Measurements from ENCODE around the gene RHOG. TPM values are rescaled to one million over a fixed set of nuclear protein-coding genes. Genes with fewer than 3 reads are reported as not detected.
"Not testable (repeated sequence)": the region's sequence is repeated elsewhere in the genome, so short reads cannot be mapped to it uniquely, and the experiment has no call there.

The RHOG gene
- total and polyA plus RNA-seq, 2 donors: 35.1 to 77.3 TPM

DNA sequence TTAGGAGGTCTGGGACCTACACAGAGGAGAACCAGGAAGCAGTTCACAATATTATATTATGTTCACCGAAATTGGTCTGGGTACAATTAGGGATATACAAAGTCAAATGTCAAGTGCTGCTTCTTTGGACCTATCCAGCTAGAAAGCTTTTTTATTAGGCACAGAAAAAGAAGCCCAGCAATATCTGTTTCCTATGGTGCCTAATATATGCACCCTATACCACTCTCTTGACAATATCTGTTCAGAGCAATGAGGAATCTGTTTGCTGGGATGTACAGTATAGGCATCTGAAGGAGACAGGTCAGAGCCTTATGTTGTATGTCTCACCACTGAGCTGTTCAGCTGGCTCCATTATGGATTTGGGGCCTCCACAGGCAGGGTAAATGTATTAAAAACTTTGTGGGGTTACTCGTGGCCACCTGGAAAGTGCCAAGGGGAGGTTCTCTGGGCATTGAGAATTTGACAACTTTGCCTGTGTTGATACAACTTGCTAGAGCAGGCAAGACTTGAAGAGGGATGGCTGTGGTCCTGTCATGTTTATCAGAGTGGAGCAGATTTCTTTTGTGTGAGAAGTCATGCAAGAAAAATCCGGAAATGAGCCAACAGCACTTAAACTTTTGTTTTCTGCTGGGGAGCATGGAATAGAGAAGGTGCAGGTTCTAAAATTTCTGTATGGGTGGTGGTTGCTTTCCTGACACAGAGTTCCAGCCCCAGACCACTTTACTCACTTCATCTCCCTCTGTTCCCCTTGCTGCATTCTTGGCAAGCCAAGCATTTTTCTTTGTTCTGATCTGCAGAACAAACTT is 24.8 kb upstream of the RHOG start:
- 37% methylated on average over 3 of the region's 3 CpGs for WGBS
- Histone ChIP-seq H3K4me3 (ENCODE audit: low read length in 2 of 2) (no peak overlapping the region), H3K36me3 (ENCODE audit: control insufficient read depth in 2 of 2, insufficient read depth in 2 of 2, low read length in 1 of 2) (peaks cover 0 to 3% of the 10 kb centered on the region in 2 donors), H3K9me3 (ENCODE audit: control insufficient read depth in 2 of 2, insufficient read depth in 1 of 2, low read length in 1 of 2) (no peaks in the 10 kb centered on the region), H3K27ac (ENCODE audit: low read depth in 1 of 2, low read length in 1 of 2) (peak overlapping the region; percentile 76 to 83), H3K27me3 (ENCODE audit: control insufficient read depth in 2 of 2, insufficient read depth in 1 of 2, low read length in 1 of 2) (no peaks in the 10 kb centered on the region), H3K4me1 (ENCODE audit: control insufficient read depth in 2 of 2, insufficient read depth in 2 of 2, low read length in 2 of 2) (peaks cover 37 to 73% of the 10 kb centered on the region in 2 donors)
- peak in 1 of 9 donors; percentile 68 for DNase-seq (ENCODE audit: low read depth in 6 of 9, low spot score in 9 of 9)

DNA sequence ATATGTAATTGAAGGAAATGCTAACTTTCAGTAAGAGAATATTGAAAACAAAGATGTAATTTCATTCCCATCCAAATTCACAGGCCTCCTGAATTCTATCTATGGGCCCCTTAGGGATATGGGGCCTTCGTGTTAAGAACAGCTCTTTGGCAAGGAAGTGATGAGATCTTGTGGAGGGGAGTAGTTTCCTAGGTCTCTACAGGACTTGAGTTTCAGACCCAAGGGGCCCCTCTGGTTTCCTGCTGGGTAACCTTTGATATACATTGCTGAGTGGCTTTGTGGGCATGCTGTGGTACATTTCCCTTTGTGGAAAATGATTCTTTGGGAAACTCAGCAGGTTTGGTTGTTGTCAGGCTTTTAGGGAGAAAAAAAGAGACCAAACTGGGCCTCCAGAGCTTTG is 20.9 kb upstream of the RHOG start:
- DNase-seq (ENCODE audit: low read depth in 6 of 9, low spot score in 9 of 9): peak in 2 of 9 donors; percentile 52 to 71
- Histone ChIP-seq H3K9me3 (ENCODE audit: control insufficient read depth in 2 of 2, insufficient read depth in 1 of 2, low read length in 1 of 2) (no peaks in the 10 kb centered on the region), H3K4me1 (ENCODE audit: control insufficient read depth in 2 of 2, insufficient read depth in 2 of 2, low read length in 2 of 2) (peaks cover 41 to 88% of the 10 kb centered on the region in 2 donors), H3K36me3 (ENCODE audit: control insufficient read depth in 2 of 2, insufficient read depth in 2 of 2, low read length in 1 of 2) (peaks cover 0 to 3% of the 10 kb centered on the region in 2 donors), H3K27me3 (ENCODE audit: control insufficient read depth in 2 of 2, insufficient read depth in 1 of 2, low read length in 1 of 2) (no peaks in the 10 kb centered on the region), H3K4me3 (ENCODE audit: low read length in 2 of 2) (peak overlapping the region in 1 of 2 donors; percentile 0), H3K27ac (ENCODE audit: low read depth in 1 of 2, low read length in 1 of 2) (peak overlapping the region in 1 of 2 donors; percentile 79)
- WGBS: 4% methylated on average over 1 of the region's 1 CpG

DNA sequence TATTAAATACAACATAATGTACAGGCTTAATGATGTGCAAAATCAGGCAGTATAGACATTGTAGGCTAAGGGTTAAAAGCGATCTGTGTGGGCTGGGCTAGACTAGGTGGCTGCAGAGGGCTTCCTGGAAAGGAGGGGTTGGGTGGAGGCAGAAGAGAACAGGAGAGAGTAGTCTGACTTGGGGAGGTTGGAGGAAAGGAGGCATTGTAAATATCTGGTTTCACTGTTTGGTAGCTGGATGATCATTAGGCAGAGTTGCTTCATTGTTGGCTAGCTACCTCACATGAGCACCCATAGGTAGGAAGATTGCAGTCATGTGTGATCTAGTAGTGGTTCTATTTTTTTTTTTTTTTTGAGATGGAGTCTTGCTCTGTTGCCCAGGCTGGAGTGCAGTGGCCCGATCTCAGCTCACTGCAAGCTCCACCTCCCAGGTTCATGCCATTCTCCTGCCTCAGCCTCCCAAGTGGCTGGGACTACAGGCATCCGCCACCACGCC is 20.2 kb upstream of the RHOG start:
- H3K4me1 ChIP-seq (ENCODE audit: control insufficient read depth in 2 of 2, insufficient read depth in 2 of 2, low read length in 2 of 2): peaks cover 41 to 86% of the 10 kb centered on the region in 2 donors
- WGBS: 57% methylated on average over 4 of the region's 4 CpGs
- not testable (repeated sequence) for H3K27me3 ChIP-seq (ENCODE audit: control insufficient read depth in 2 of 2, insufficient read depth in 1 of 2, low read length in 1 of 2); H3K36me3 ChIP-seq (ENCODE audit: control insufficient read depth in 2 of 2, insufficient read depth in 2 of 2, low read length in 1 of 2); H3K9me3 ChIP-seq (ENCODE audit: control insufficient read depth in 2 of 2, insufficient read depth in 1 of 2, low read length in 1 of 2)
- H3K27ac ChIP-seq (ENCODE audit: low read depth in 1 of 2, low read length in 1 of 2): peak overlapping the region; percentile 33 to 74
- peak overlapping the region; percentile 4 to 40 for H3K4me3 ChIP-seq (ENCODE audit: low read length in 2 of 2)
- DNase-seq (ENCODE audit: low read depth in 6 of 9, low spot score in 9 of 9): peak in 2 of 9 donors; percentile 60 to 75

DNA sequence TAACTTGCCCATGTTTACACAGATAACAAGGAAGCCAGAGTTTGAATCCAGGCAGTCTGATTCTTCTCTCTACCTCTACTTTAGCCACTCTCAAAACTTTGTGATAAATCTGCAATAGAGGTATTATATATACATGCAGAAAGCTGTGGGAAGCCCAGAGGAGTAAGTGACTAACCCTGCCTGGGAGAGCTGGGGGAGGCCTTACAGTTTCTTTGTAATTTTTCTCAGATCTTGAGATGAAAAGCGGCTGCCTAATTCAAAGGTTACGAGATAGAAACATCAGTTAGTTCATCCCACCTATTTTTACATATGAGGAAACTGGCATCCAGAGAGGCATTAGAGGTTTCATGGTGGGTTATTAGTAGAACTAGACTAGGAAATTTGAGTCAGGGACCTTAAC is 19.6 kb upstream of the RHOG start:
- Histone ChIP-seq H3K4me3 (ENCODE audit: low read length in 2 of 2) (peak overlapping the region; percentile 4 to 40), H3K9me3 (ENCODE audit: control insufficient read depth in 2 of 2, insufficient read depth in 1 of 2, low read length in 1 of 2) (no peaks in the 10 kb centered on the region), H3K4me1 (ENCODE audit: control insufficient read depth in 2 of 2, insufficient read depth in 2 of 2, low read length in 2 of 2) (peaks cover 35 to 80% of the 10 kb centered on the region in 2 donors), H3K27ac (ENCODE audit: low read depth in 1 of 2, low read length in 1 of 2) (peak overlapping the region in 1 of 2 donors; percentile 74), H3K36me3 (ENCODE audit: control insufficient read depth in 2 of 2, insufficient read depth in 2 of 2, low read length in 1 of 2) (peaks cover 0 to 3% of the 10 kb centered on the region in 2 donors), H3K27me3 (ENCODE audit: control insufficient read depth in 2 of 2, insufficient read depth in 1 of 2, low read length in 1 of 2) (no peaks in the 10 kb centered on the region)
- WGBS: 8% methylated on average over 2 of the region's 2 CpGs
- DNase-seq (ENCODE audit: low read depth in 6 of 9, low spot score in 9 of 9): peak in 1 of 9 donors; percentile 59

DNA sequence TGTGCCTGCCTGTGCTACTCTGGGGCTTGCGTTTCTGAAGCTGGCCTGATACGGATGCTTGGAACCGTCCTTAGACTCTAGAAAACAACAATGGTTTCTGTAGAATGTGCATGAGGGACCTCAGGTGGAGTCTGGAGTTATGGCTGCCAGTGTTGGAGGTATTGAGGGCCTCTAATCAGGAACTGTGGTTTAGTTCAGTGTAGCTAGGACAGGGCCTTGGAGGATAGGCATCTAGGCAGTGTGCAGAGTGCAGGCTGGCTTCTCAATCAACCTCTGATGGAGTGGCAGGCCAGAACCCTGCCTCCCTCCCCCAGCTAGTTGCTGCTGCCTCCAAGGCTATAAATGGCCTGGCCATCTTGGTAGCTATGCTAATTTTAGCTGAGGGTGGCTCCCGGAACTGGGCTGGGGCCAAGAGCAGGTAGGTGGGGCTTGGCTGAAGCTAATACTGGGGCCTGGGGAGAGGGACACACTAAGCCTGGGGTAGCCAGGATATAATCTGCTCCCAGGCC is 18.7 kb upstream of the RHOG start:
- Histone ChIP-seq H3K4me1 (ENCODE audit: control insufficient read depth in 2 of 2, insufficient read depth in 2 of 2, low read length in 2 of 2) (peaks cover 26 to 75% of the 10 kb centered on the region in 2 donors), H3K9me3 (ENCODE audit: control insufficient read depth in 2 of 2, insufficient read depth in 1 of 2, low read length in 1 of 2) (no peaks in the 10 kb centered on the region), H3K27me3 (ENCODE audit: control insufficient read depth in 2 of 2, insufficient read depth in 1 of 2, low read length in 1 of 2) (no peaks in the 10 kb centered on the region), H3K4me3 (ENCODE audit: low read length in 2 of 2) (peak overlapping the region; percentile 19 to 98), H3K27ac (ENCODE audit: low read depth in 1 of 2, low read length in 1 of 2) (peak overlapping the region; percentile 20 to 75), H3K36me3 (ENCODE audit: control insufficient read depth in 2 of 2, insufficient read depth in 2 of 2, low read length in 1 of 2) (peaks cover 0 to 3% of the 10 kb centered on the region in 2 donors)
- DNase-seq (ENCODE audit: low read depth in 6 of 9, low spot score in 9 of 9): no peak
- 83% methylated on average over 4 of the region's 4 CpGs for WGBS

DNA sequence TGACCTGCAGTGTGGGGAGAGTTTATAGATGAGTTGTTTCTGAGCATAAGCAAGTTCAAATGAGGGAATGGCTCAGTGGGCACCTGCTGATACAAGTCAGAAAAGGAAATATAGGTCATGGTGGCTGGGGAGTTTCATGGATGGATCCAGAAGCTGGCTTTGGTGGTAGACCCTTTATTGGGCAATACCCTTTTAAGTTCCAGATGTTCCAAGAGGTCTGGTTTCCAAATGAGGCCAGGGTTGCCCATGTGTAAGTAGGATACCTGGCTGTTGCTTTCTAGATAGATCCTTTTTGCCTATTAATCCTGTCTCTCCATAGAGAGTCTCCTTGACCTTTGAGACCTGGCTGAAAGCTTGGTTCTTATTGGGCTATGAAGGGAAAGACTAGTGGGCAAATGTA is 16.9 kb upstream of the RHOG start:
- H3K36me3 ChIP-seq (ENCODE audit: control insufficient read depth in 2 of 2, insufficient read depth in 2 of 2, low read length in 1 of 2): peaks cover 0 to 3% of the 10 kb centered on the region in 2 donors
- DNase-seq (ENCODE audit: low read depth in 6 of 9, low spot score in 9 of 9): no peak
- H3K27me3 ChIP-seq (ENCODE audit: control insufficient read depth in 2 of 2, insufficient read depth in 1 of 2, low read length in 1 of 2): no peaks in the 10 kb centered on the region
- H3K4me3 ChIP-seq (ENCODE audit: low read length in 2 of 2): peak overlapping the region; percentile 92 to 98
- H3K4me1 ChIP-seq (ENCODE audit: control insufficient read depth in 2 of 2, insufficient read depth in 2 of 2, low read length in 2 of 2): peaks cover 37 to 81% of the 10 kb centered on the region in 2 donors
- H3K9me3 ChIP-seq (ENCODE audit: control insufficient read depth in 2 of 2, insufficient read depth in 1 of 2, low read length in 1 of 2): no peaks in the 10 kb centered on the region
- H3K27ac ChIP-seq (ENCODE audit: low read depth in 1 of 2, low read length in 1 of 2): peak overlapping the region in 1 of 2 donors; percentile 26

DNA sequence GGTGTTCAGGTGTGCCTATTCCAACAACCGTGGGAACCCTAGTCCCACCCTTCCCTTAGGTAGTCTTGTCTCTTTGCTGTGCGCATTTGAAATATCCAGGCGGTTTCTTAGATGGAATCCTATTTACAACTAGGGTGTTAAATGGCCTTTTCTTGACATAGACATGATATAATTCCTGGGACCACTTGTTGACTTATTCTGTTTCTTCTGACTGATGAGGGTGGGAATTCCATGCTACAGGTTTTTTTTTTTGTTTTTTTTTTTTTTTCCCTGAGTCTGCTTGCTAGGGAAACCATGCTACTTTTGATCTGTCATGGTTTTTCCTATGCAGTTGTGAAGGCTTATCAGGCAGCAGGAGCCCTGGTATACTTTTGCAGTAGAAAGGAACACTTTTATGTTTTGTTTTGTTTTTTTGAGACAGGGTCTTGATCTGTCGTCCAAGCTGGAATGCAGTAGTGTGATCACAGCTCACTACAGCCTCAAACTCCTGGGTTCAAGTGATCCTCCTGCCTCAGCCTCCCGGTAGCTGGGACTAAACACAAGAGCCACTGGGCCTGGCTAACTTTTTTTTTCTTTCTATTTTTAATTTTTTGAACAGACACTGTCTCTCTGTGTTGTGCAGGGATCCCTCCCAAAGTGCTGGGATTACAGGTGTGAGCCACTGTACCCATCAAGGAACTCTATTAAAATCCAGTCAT is 16.2 kb upstream of the RHOG start:
- no peak for DNase-seq (ENCODE audit: low read depth in 6 of 9, low spot score in 9 of 9)
- H3K27ac ChIP-seq (ENCODE audit: low read depth in 1 of 2, low read length in 1 of 2): peak overlapping the region in 1 of 2 donors; percentile 80
- peaks cover 39 to 78% of the 10 kb centered on the region in 2 donors for H3K4me1 ChIP-seq (ENCODE audit: control insufficient read depth in 2 of 2, insufficient read depth in 2 of 2, low read length in 2 of 2)

DNA sequence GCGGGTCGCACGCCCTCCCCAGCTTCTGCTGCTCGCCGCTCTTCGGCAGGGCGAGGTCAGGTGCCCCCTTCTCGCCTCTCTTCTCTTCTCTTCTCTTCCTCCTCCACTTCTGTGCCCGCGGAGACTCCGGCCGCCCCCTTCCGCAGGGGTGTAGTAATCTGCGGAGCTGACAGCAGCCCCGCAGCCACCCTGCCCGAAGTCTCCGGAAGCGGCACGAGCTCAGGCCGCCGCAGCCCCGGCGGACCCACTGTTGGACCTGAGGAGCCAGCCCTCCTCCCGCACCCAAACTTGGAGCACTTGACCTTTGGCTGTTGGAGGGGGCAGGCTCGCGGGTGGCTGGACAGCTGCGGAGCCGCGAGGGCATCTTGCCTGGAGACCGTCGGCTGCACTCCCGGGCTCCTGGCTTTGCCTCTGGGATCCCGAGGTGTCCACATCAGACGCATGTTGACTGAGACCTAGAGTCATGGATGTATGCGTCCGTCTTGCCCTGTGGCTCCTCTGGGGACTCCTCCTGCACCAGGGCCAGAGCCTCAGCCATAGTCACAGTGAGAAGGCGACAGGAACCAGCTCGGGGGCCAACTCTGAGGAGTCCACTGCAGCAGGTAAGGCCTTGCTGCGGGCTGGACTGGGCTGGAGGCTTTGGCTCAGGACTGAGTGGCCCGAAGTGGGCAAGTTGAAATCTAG is 15.2 kb upstream of the RHOG start:
- H3K27me3 ChIP-seq (ENCODE audit: control insufficient read depth in 2 of 2, insufficient read depth in 1 of 2, low read length in 1 of 2): no peaks in the 10 kb centered on the region
- no peaks in the 10 kb centered on the region for H3K36me3 ChIP-seq (ENCODE audit: control insufficient read depth in 2 of 2, insufficient read depth in 2 of 2, low read length in 1 of 2)
- H3K27ac ChIP-seq (ENCODE audit: low read depth in 1 of 2, low read length in 1 of 2): peak overlapping the region; percentile 80 to 87
- no peaks in the 10 kb centered on the region for H3K9me3 ChIP-seq (ENCODE audit: control insufficient read depth in 2 of 2, insufficient read depth in 1 of 2, low read length in 1 of 2)
- 1% methylated on average over 40 of the region's 40 CpGs for WGBS
- peak in 2 of 9 donors; percentile 49 to 69 for DNase-seq (ENCODE audit: low read depth in 6 of 9, low spot score in 9 of 9)
- H3K4me3 ChIP-seq (ENCODE audit: low read length in 2 of 2): peak overlapping the region; percentile 92 to 98
- peaks cover 35 to 68% of the 10 kb centered on the region in 2 donors for H3K4me1 ChIP-seq (ENCODE audit: control insufficient read depth in 2 of 2, insufficient read depth in 2 of 2, low read length in 2 of 2)

More for the DNA sequence above, 16.2 kb upstream of the RHOG start:
- Histone ChIP-seq H3K36me3 (ENCODE audit: control insufficient read depth in 2 of 2, insufficient read depth in 2 of 2, low read length in 1 of 2) (no peaks in the 10 kb centered on the region), H3K27me3 (ENCODE audit: control insufficient read depth in 2 of 2, insufficient read depth in 1 of 2, low read length in 1 of 2) (no peaks in the 10 kb centered on the region), H3K4me3 (ENCODE audit: low read length in 2 of 2) (peak overlapping the region; percentile 92 to 98), H3K9me3 (ENCODE audit: control insufficient read depth in 2 of 2, insufficient read depth in 1 of 2, low read length in 1 of 2) (no peaks in the 10 kb centered on the region)
- 64% methylated on average over 5 of the region's 5 CpGs for WGBS

Data from thymus (tissue), 11 donors.